Neural crest cell (in vitro differentiated cells): ENCODE data around the gene ELOB. TPM values are rescaled to one million over a fixed set of nuclear protein-coding genes. Genes with fewer than 3 reads are reported as not detected.
A peak's percentile ranks its signal among the peaks of the same experiment; 100 is the strongest.

Experiments
- DNase-seq: peaks from one replicate; pipeline ENCODE4 v3.0.0; 2021; ENCODE audit warnings: low read depth, mixed read lengths, low spot score
- H3K27ac Mint-ChIP-seq: one replicate; pipeline ENCODE4 v1.8.0; 2021; ENCODE audit warnings: mild to moderate bottlenecking, mixed read lengths; ENCODE audit not compliant: unreplicated experiment
- H3K27me3 Mint-ChIP-seq: 2 replicates; pipeline ENCODE4 v1.8.0; 2021; ENCODE audit warnings: low read depth, mild to moderate bottlenecking, mixed read lengths
- H3K36me3 Mint-ChIP-seq: 2 replicates; pipeline ENCODE4 v1.8.0; 2021; ENCODE audit warnings: low read depth, mild to moderate bottlenecking, mixed read lengths
- H3K4me1 Mint-ChIP-seq: 2 replicates; pipeline ENCODE4 v1.8.0; 2021; ENCODE audit warnings: mixed read lengths
- H3K4me3 Mint-ChIP-seq: one replicate; pipeline ENCODE4 v1.8.0; 2021; ENCODE audit warnings: mild to moderate bottlenecking, mixed read lengths
- H3K9me3 Mint-ChIP-seq: 2 replicates; pipeline ENCODE4 v1.8.0; 2021; ENCODE audit warnings: mixed read lengths
- CTCF ChIP-seq: fragments of 200-600 bp; sonication (generic); conservative IDR thresholded peaks from 2 replicates; pipeline ENCODE4 v1.5.0; 2021; ENCODE audit warnings: antibody characterized with exemption, mild to moderate bottlenecking
- total RNA-seq: library from RNA; stranded (reverse); gene quantifications from 2 replicates; pipeline ENCODE4 v1.2.1, GENCODE V29; 2021

Gene ELOB
- total RNA-seq, 1 donor from 2014 or later = 261 TPM

GRCh38 chr16:2744711-2745110 lies 32.4 kb downstream of the ELOB start:
- H3K4me1 Mint-ChIP-seq = no peaks in the 10 kb centered on the region

GRCh38 chr16:2743007-2743810 lies 33.9 kb downstream of the ELOB start:
- H3K27ac Mint-ChIP-seq = no peak overlapping the region
- no peaks in the 10 kb centered on the region for H3K27me3 Mint-ChIP-seq
- no peaks in the 10 kb centered on the region for H3K9me3 Mint-ChIP-seq
- TF ChIP-seq CTCF = no peak
- no peak for DNase-seq
- no peaks in the 10 kb centered on the region for H3K4me1 Mint-ChIP-seq
- no peaks in the 10 kb centered on the region for H3K36me3 Mint-ChIP-seq
- no peak overlapping the region for H3K4me3 Mint-ChIP-seq

More at GRCh38 chr16:2744711-2745110, 32.4 kb downstream of the ELOB start:
- no peaks in the 10 kb centered on the region for H3K9me3 Mint-ChIP-seq
- no peak for DNase-seq
- no peak overlapping the region for H3K4me3 Mint-ChIP-seq
- H3K27me3 Mint-ChIP-seq = no peaks in the 10 kb centered on the region
- TF ChIP-seq CTCF = no peak
- H3K36me3 Mint-ChIP-seq = no peaks in the 10 kb centered on the region
- H3K27ac Mint-ChIP-seq = no peak overlapping the region

- no peak for DNase-seq
- H3K27me3 Mint-ChIP-seq = no peaks in the 10 kb centered on the region
- no peak for TF ChIP-seq CTCF
- no peak overlapping the region for H3K27ac Mint-ChIP-seq
- no peak overlapping the region for H3K4me3 Mint-ChIP-seq
- no peaks in the 10 kb centered on the region for H3K9me3 Mint-ChIP-seq
- H3K4me1 Mint-ChIP-seq = no peaks in the 10 kb centered on the region
- no peaks in the 10 kb centered on the region for H3K36me3 Mint-ChIP-seq
Measured at GRCh38 chr16:2742323-2743006, 34.6 kb downstream of the ELOB start.

- no peaks in the 10 kb centered on the region for H3K36me3 Mint-ChIP-seq
- H3K27ac Mint-ChIP-seq = no peak overlapping the region
- H3K4me1 Mint-ChIP-seq = no peaks in the 10 kb centered on the region
Measured at GRCh38 chr16:2741168-2741567, 35.9 kb downstream of the ELOB start.

GRCh38 chr16:2740476-2740875 lies 36.6 kb downstream of the ELOB start:
- no peaks in the 10 kb centered on the region for H3K27me3 Mint-ChIP-seq
- no peaks in the 10 kb centered on the region for H3K9me3 Mint-ChIP-seq
- no peak for DNase-seq
- H3K27ac Mint-ChIP-seq = peak overlapping the region; percentile 96
- H3K36me3 Mint-ChIP-seq = no peaks in the 10 kb centered on the region
- TF ChIP-seq CTCF = no peak
- no peak overlapping the region for H3K4me3 Mint-ChIP-seq
- no peaks in the 10 kb centered on the region for H3K4me1 Mint-ChIP-seq

More at GRCh38 chr16:2741168-2741567, 35.9 kb downstream of the ELOB start:
- H3K4me3 Mint-ChIP-seq = no peak overlapping the region
- no peak for TF ChIP-seq CTCF
- H3K9me3 Mint-ChIP-seq = no peaks in the 10 kb centered on the region
- no peak for DNase-seq
- H3K27me3 Mint-ChIP-seq = no peaks in the 10 kb centered on the region
